GM13977 (cell line): ENCODE results near the gene POGZ.

Experiments
- DNase-seq: peaks from one replicate; pipeline ENCODE4 v3.0.0; 2012; ENCODE audit warnings: low spot score
- CTCF ChIP-seq: IDR thresholded peaks from 2 replicates; pipeline ENCODE4 v1.5.1; 2012; ENCODE audit warnings: mild to moderate bottlenecking, control low read depth; ENCODE audit not compliant: insufficient read depth; ENCODE audit errors: extremely low read depth, missing control alignments
- in situ Hi-C: fragments of 300-500 bp; cut with MboI; formaldehyde crosslinking; loops from one replicate; pipeline ENCODE4 v1.12.0; 2022; ENCODE audit warnings: low sequenced_read_pairs, low pct_unique_long_range_greater_than_20kb, mixed read lengths, inconsistent platforms; ENCODE audit not compliant: unreplicated experiment

POGZ gene

GRCh38 chr1:151361883-151362282 lies 97.4 kb downstream of the POGZ start:
- in situ Hi-C loops = no loop called here

GRCh38 chr1:151356696-151357095 lies 102.6 kb downstream of the POGZ start:
- no peak for TF ChIP-seq CTCF
- no peak for DNase-seq
- in situ Hi-C loops = no loop called here

More at GRCh38 chr1:151361883-151362282, 97.4 kb downstream of the POGZ start:
- TF ChIP-seq CTCF = no peak
- no peak for DNase-seq
